ENCODE results near the gene MUC5AC. TPM values are rescaled to one million over a fixed set of nuclear protein-coding genes. Genes with fewer than 3 reads are reported as not detected.

The MUC5AC gene
- total and polyA plus RNA-seq, 2 of the 13 experiments (the other 11 are each of a cell fraction or from before 2014, with no cell fraction given), result under 0.01 TPM; not detected in 1

DNA sequence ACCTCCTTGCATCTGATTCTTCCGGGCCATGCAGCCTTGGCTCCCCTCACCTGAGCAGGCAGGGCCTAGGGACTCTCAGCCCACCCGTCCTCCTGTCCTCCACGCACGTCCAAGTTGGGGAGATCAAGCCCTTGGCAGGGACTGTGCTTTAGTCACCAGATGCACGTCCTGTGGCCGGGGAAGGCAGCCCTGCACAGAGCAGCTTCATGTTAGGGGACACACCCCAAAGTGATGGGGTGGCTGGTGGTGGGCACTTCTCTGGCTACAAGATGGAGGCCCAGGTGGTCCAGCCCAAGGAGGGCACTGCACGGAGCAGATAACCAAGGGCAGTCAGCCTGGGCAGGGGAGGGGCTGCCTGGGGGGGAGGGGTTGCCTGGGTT, 66.3 kb downstream of the MUC5AC start:
- ChIA-PET POLR2A (no interaction called here), CTCF (ENCODE audit: low intra/inter-chr PET ratio, low total read pairs) (no interaction called here)
- H3K36me3 ChIP-seq (replicated peaks in 1 of 2; ENCODE audit: control insufficient read depth in 1 of 2, insufficient read depth in 2 of 2, low read length in 2 of 2), result no peaks in the 10 kb centered on the region
- in situ Hi-C loops (cut with HindIII; ENCODE audit: extremely low pct_ligation_motif_present, low pct_unique_long_range_greater_than_20kb), result no loop called here
- peaks cover 30% of the 10 kb centered on the region for H3K4me1 ChIP-seq (ENCODE audit: insufficient read depth, low read length)
- DNase-seq (ENCODE audit: low spot score) (no peak), ATAC-seq (no peak), FAIRE-seq (no peak)
- no peak overlapping the region for H3K27ac ChIP-seq (ENCODE audit: extremely low read length, insufficient read depth, low read length)
- peaks cover 14 to 49% of the 10 kb centered on the region in 2 experiments for H3K27me3 ChIP-seq (ENCODE audit: control insufficient read depth in 1 of 2, insufficient read depth in 2 of 2, low read length in 2 of 2)
- H3K79me2 ChIP-seq (ENCODE audit: insufficient read depth, low read length), result no peaks in the 10 kb centered on the region
- peaks cover 13% of the 10 kb centered on the region; the same call in 1 of the 2 replicates for H4K20me1 ChIP-seq (ENCODE audit: insufficient read depth, low read length)
- no peak for TF ChIP-seq MIER3 (CRISPR knock-in tag; IDR thresholded peaks at IDR 0.05; ENCODE audit: borderline replicate concordance)
- TF ChIP-seq KLF15 (CRISPR knock-in tag; IDR thresholded peaks at IDR 0.05; ENCODE audit: borderline replicate concordance), result no peak
- no peak for TF ChIP-seq CAMTA2 (CRISPR knock-in tag; IDR thresholded peaks at IDR 0.05; ENCODE audit: borderline replicate concordance)
- TF ChIP-seq BRCA1 (CRISPR knock-in tag; IDR thresholded peaks at IDR 0.05), result no peak
- no peak for TF ChIP-seq TBX3 (IDR thresholded peaks at IDR 0.05; ENCODE audit: borderline replicate concordance)
- no peak for TF ChIP-seq ZNF678 (CRISPR knock-in tag; IDR thresholded peaks at IDR 0.05)
- TF ChIP-seq SYNCRIP (IDR thresholded peaks at IDR 0.05; ENCODE audit: insufficient read depth, low read depth, low read length), result no peak
- intact Hi-C loops (cut with micrococcal nuclease; ENCODE audit: unreplicated experiment), result no loop called here
- WGBS (ENCODE audit: low lambda C conversion rate), result 30% methylated on average over 1 of the region's 7 CpGs
- no TSS peak for BruUV-seq (replicated peaks)
- H3K9ac ChIP-seq (ENCODE audit: insufficient read depth, low read depth, low read length), result no peak overlapping the region
- no peak overlapping the region for H3K4me2 ChIP-seq (ENCODE audit: low read depth, low read length)
- H2AFZ ChIP-seq (ENCODE audit: low read length), result no peak overlapping the region
- no peak overlapping the region for H3K4me3 ChIP-seq (replicated peaks in 1 of 3; ENCODE audit: insufficient read depth in 1 of 3, low read depth in 2 of 3, low read length in 3 of 3)
- no peaks in the 10 kb centered on the region for H3K9me3 ChIP-seq (ENCODE audit: low read length)

DNA sequence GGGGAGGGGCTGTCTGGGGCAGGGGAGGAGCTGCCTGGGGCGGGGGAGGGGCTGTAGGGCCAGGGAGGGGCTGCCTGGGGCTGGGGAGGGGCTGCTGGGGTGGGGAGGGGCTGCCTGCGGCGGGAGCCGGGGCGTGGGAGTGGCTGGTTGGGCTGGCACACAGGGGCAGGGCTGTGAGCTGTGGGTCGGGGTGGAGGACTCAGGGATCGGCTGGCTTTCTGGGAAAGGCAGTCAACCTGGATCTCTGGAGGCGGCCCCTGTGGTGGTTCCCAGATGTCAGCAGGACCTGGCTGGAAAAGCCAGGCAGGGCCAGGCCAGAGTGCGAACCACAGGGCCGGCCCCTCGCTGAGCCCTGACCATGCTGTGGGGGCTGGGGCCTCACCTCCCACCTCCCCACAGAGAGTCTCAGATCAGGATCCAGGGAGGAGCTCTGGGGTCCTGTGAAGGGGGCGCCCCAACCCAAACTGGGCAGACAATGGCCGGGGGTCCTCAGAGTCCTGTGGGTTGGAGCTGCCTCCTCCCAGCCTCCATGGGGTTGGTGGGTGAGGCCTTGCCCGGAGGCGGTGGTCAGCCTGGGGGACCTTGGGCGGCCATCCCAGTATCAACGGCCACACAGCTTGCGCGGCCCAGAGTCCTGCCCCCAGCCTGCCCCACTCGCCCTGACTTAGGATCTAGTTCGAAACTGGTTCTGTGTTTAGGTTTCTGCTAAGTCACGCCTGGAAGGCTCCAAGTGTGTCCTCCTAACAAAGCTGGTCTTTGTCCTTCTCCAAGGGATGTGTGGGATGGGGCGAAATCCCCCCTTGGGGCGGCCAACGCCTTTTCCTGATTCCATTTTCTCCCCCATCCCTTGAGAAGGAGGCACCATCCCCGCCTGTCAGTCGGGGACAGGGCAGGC, 67.0 kb downstream of the MUC5AC start:
- no peak for DNase-seq (ENCODE audit: low spot score)
- ChIA-PET CTCF (ENCODE audit: low intra/inter-chr PET ratio, low total read pairs) (no interaction called here), POLR2A (no interaction called here)
- no peak for ATAC-seq
- Histone ChIP-seq H4K20me1 (ENCODE audit: insufficient read depth, low read length) (peaks cover 8% of the 10 kb centered on the region; the same call in 1 of the 2 replicates), H2AFZ (ENCODE audit: low read length) (no peak overlapping the region), H3K4me3 (replicated peaks in 1 of 3; ENCODE audit: insufficient read depth in 1 of 3, low read depth in 2 of 3, low read length in 3 of 3) (no peak overlapping the region), H3K27me3 (ENCODE audit: control insufficient read depth in 1 of 2, insufficient read depth in 2 of 2, low read length in 2 of 2) (peaks cover 14 to 43% of the 10 kb centered on the region in 2 experiments), H3K79me2 (ENCODE audit: insufficient read depth, low read length) (no peaks in the 10 kb centered on the region), H3K4me1 (ENCODE audit: insufficient read depth, low read length) (peaks cover 24% of the 10 kb centered on the region), H3K4me2 (ENCODE audit: low read depth, low read length) (no peak overlapping the region), H3K27ac (ENCODE audit: extremely low read length, insufficient read depth, low read length) (no peak overlapping the region), H3K9ac (ENCODE audit: insufficient read depth, low read depth, low read length) (no peak overlapping the region), H3K9me3 (ENCODE audit: low read length) (no peaks in the 10 kb centered on the region), H3K36me3 (replicated peaks in 1 of 2; ENCODE audit: control insufficient read depth in 1 of 2, insufficient read depth in 2 of 2, low read length in 2 of 2) (no peaks in the 10 kb centered on the region)
- 23% methylated on average over 11 of the region's 27 CpGs for WGBS (ENCODE audit: low lambda C conversion rate)
- BruUV-seq (replicated peaks), result no TSS peak
- FAIRE-seq, result no peak
- intact Hi-C loops (cut with micrococcal nuclease; ENCODE audit: unreplicated experiment) (no loop called here), in situ Hi-C loops (cut with HindIII; ENCODE audit: extremely low pct_ligation_motif_present, low pct_unique_long_range_greater_than_20kb) (loop anchor here (5.0 kb wide), 1 partner anchor 112 kb away; no protein-coding TSS in a partner anchor)
- TF ChIP-seq FLYWCH1 (CRISPR knock-in tag; IDR thresholded peaks at IDR 0.05) (no peak), KDM5B (CRISPR knock-in tag; IDR thresholded peaks at IDR 0.05; ENCODE audit: borderline replicate concordance) (no peak), SOX13 (IDR thresholded peaks at IDR 0.05) (no peak), SOX13 (CRISPR knock-in tag; conservative IDR thresholded peaks at IDR 0.05 in 1 of 2, IDR thresholded peaks at IDR 0.05 in 1 of 2) (no peak), ZNF296 (CRISPR knock-in tag; conservative IDR thresholded peaks at IDR 0.05) (no peak), HOXA5 (CRISPR knock-in tag; IDR thresholded peaks at IDR 0.05) (no peak), ZNF564 (CRISPR knock-in tag; IDR thresholded peaks at IDR 0.05) (no peak), KDM6A (CRISPR knock-in tag; IDR thresholded peaks at IDR 0.05; ENCODE audit: low read depth) (no peak)
- TF ChIP-seq, protein P1, sequence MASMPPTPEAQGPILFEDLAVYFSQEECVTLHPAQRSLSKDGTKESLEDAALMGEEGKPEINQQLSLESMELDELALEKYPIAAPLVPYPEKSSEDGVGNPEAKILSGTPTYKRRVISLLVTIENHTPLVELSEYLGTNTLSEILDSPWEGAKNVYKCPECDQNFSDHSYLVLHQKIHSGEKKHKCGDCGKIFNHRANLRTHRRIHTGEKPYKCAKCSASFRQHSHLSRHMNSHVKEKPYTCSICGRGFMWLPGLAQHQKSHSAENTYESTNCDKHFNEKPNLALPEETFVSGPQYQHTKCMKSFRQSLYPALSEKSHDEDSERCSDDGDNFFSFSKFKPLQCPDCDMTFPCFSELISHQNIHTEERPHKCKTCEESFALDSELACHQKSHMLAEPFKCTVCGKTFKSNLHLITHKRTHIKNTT (CRISPR knock-in tag; IDR thresholded peaks at IDR 0.05), result no peak

Measured in HepG2 (cell line).